Panc1 (cell line): ENCODE data around the gene SFMBT1.

Experiments
- POLR2AphosphoS5 ChIP-seq: IDR thresholded peaks from 2 replicates; pipeline ENCODE4 v1.6.1; 2012; ENCODE audit warnings: mild to moderate bottlenecking, low read depth, low read length, moderate library complexity
- SIN3A ChIP-seq: IDR thresholded peaks from 2 replicates; pipeline ENCODE4 v1.6.1; 2012; ENCODE audit warnings: low read depth, mild to moderate bottlenecking, low read length, moderate library complexity, borderline replicate concordance; ENCODE audit not compliant: insufficient read depth
- TF ChIP-seq, protein P1 (sequence below): fragments of 450-650 bp; IDR thresholded peaks from 2 replicates; pipeline ENCODE4 v1.5.1; 2017; ENCODE audit warnings: mild to moderate bottlenecking

DNA sequence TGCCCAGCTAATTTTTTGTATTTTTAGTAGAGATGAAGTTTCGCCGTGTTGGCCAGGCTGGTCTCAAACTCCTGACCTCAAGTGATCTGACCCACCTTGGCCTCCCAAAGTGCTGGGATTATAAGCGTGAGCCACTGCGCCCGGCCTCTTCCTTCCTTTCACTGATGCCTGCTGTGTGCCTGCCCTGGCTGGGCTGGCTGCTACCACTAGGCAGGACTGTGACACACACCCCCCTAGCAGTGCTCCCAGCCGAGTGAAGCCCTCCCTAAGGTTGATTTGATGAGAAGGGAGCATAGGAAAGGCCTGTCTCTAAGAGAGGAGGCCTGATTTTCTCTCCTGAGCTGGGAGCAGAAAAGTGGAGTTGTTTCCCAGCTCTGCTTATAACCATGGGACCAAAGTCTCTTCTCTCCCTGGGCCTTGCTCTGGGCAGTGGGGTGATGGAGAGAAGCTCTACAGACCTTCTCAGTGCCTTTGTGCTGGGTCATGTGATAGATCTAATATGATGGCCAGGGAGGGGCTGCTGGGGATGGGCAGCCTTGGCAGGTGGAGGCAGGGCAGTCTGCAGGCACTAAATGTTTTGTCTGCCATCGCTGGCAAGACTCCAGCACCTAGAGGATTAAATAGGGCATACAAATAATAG, 20.1 kb upstream of the SFMBT1 start:
- TF ChIP-seq, protein P1, sequence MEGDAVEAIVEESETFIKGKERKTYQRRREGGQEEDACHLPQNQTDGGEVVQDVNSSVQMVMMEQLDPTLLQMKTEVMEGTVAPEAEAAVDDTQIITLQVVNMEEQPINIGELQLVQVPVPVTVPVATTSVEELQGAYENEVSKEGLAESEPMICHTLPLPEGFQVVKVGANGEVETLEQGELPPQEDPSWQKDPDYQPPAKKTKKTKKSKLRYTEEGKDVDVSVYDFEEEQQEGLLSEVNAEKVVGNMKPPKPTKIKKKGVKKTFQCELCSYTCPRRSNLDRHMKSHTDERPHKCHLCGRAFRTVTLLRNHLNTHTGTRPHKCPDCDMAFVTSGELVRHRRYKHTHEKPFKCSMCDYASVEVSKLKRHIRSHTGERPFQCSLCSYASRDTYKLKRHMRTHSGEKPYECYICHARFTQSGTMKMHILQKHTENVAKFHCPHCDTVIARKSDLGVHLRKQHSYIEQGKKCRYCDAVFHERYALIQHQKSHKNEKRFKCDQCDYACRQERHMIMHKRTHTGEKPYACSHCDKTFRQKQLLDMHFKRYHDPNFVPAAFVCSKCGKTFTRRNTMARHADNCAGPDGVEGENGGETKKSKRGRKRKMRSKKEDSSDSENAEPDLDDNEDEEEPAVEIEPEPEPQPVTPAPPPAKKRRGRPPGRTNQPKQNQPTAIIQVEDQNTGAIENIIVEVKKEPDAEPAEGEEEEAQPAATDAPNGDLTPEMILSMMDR = no peak
- TF ChIP-seq POLR2AphosphoS5 = no peak
- no peak for TF ChIP-seq SIN3A
